ENCODE data around the gene FER1L5.

- TF ChIP-seq CTCF (conservative IDR thresholded peaks at IDR 0.05; ENCODE audit: low read depth, low read length) (no peak), EZH2 (IDR thresholded peaks at IDR 0.05; ENCODE audit: borderline replicate concordance, low read depth, low read length, poor library complexity, severe bottlenecking) (no peak)
Observed at GRCh38 chr2:96669539-96670215, 27.1 kb downstream of the FER1L5 start.
